ENCODE data around the gene SCYGR4.

DNA sequence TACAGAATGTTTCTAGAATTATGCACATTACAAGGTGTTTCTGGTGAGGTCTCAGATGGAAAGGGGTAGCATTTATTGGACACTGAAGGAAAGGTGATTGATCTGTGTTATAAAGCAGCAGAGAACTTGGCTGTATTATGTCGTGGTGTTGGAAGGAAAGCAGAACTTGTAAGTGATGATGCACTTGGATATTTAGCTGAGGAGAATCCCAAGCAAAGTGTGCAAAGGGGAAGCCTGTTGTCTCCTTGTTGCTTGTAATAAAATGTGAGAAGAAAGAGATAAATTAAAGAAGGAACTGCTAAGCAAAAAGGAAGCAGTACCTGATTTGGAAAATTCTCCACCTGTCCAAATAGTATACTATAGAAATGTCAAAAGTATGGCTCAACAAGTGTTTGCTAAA, 37.1 kb downstream of the SCYGR4 start:
- TF ChIP-seq, protein P1, sequence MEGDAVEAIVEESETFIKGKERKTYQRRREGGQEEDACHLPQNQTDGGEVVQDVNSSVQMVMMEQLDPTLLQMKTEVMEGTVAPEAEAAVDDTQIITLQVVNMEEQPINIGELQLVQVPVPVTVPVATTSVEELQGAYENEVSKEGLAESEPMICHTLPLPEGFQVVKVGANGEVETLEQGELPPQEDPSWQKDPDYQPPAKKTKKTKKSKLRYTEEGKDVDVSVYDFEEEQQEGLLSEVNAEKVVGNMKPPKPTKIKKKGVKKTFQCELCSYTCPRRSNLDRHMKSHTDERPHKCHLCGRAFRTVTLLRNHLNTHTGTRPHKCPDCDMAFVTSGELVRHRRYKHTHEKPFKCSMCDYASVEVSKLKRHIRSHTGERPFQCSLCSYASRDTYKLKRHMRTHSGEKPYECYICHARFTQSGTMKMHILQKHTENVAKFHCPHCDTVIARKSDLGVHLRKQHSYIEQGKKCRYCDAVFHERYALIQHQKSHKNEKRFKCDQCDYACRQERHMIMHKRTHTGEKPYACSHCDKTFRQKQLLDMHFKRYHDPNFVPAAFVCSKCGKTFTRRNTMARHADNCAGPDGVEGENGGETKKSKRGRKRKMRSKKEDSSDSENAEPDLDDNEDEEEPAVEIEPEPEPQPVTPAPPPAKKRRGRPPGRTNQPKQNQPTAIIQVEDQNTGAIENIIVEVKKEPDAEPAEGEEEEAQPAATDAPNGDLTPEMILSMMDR (IDR thresholded peaks at IDR 0.05): no peak
- TF ChIP-seq POLR2AphosphoS5 (IDR thresholded peaks at IDR 0.05) (no peak), POLR2A (IDR thresholded peaks at IDR 0.05) (no peak)

Measured in breast epithelium (tissue), 3 donors.